IMR-90 (cell line): ENCODE results near the gene SRCIN1. TPM values are rescaled to one million over a fixed set of nuclear protein-coding genes. Genes with fewer than 3 reads are reported as not detected.

ENCODE experiments used
- ATAC-seq: fragments of 200-7000 bp; cut with Tn5 transposase; 2 replicates; pipeline ENCODE4 v1.9.1; 2020; ENCODE audit warnings: low read depth, mild to moderate bottlenecking, moderate library complexity
- BruUV-seq: library from RNA; stranded (reverse); fragments of 400-500 nt; replicated peaks from 2 replicates; lab custom pipeline; 2021; lab: Mats Ljungman, UMichigan
- CTCF ChIA-PET: fragments of 300-600 bp; formaldehyde crosslinking; extraction: SDS; loops from one replicate; lab custom pipeline; 2021; ENCODE audit warnings: antibody characterized with exemption; lab: Yijun Ruan, JAX
- POLR2A ChIA-PET: fragments of 300-600 bp; sonication (Branson Sonifier 250); formaldehyde crosslinking; loops from one replicate; lab custom pipeline; 2022; ENCODE audit warnings: antibody characterized with exemption; ENCODE audit not compliant: unreplicated experiment; lab: Charles Lee
- DNase-seq: peaks from one replicate; pipeline ENCODE4 v3.0.0; 2013
- H2AFZ ChIP-seq: replicated peaks from 2 replicates; pipeline ENCODE3; 2013; ENCODE audit warnings: low read length, mild to moderate bottlenecking; ENCODE audit not compliant: poor library complexity
- H2AK5ac ChIP-seq: 2 replicates; pipeline ENCODE4 v1.6.1; 2013; ENCODE audit warnings: low read depth, low read length, inconsistent platforms
- H2AK9ac ChIP-seq: replicated peaks from 2 replicates; pipeline ENCODE3; 2013; ENCODE audit warnings: mild to moderate bottlenecking, low read depth, low read length, moderate library complexity; ENCODE audit not compliant: poor library complexity
- H2BK120ac ChIP-seq: 2 replicates; pipeline ENCODE4 v1.6.1; 2013; ENCODE audit warnings: low read depth, low read length, inconsistent platforms
- H2BK15ac ChIP-seq: 3 replicates; pipeline ENCODE4 v1.6.1; 2013; ENCODE audit warnings: low read depth, low read length, inconsistent platforms
- H2BK20ac ChIP-seq: 2 replicates; pipeline ENCODE4 v1.6.1; 2013; ENCODE audit warnings: low read depth, mild to moderate bottlenecking, inconsistent platforms, low read length, moderate library complexity
- H2BK5ac ChIP-seq: 2 replicates; pipeline ENCODE4 v1.6.1; 2013; ENCODE audit warnings: mild to moderate bottlenecking, low read depth, low read length, inconsistent platforms; ENCODE audit not compliant: poor library complexity, severe bottlenecking
- H3K14ac ChIP-seq: replicated peaks from 2 replicates; pipeline ENCODE4 v1.6.1; 2013; ENCODE audit warnings: low read depth, low read length, inconsistent platforms
- H3K18ac ChIP-seq: 2 replicates; pipeline ENCODE4 v1.6.1; 2013; ENCODE audit warnings: low read depth, low read length, control low read depth
- H3K23ac ChIP-seq: 2 replicates; pipeline ENCODE4 v1.6.1; 2013; ENCODE audit warnings: low read depth, low read length, inconsistent platforms
- H3K27ac ChIP-seq: 2 replicates; pipeline ENCODE4 v1.5.1; 2013; ENCODE audit warnings: mild to moderate bottlenecking, control low read depth, low read length; ENCODE audit not compliant: insufficient read depth
- H3K27me3 ChIP-seq: 2 replicates; pipeline ENCODE4 v1.6.1; 2013; ENCODE audit warnings: low read length; ENCODE audit not compliant: control insufficient read depth, insufficient read depth
- H3K36me3 ChIP-seq: 2 replicates; pipeline ENCODE4 v1.6.1; 2013; ENCODE audit warnings: low read length, mixed read lengths; ENCODE audit not compliant: control insufficient read depth, insufficient read depth
- H3K4ac ChIP-seq: 2 replicates; pipeline ENCODE4 v1.6.1; 2013; ENCODE audit warnings: low read depth, low read length, inconsistent platforms
- H3K4me1 ChIP-seq: 2 replicates; pipeline ENCODE4 v1.6.1; 2013; ENCODE audit warnings: low read length, mixed read lengths; ENCODE audit not compliant: control insufficient read depth, insufficient read depth
- H3K4me2 ChIP-seq: 2 replicates; pipeline ENCODE4 v1.6.1; 2013; ENCODE audit warnings: low read depth, mild to moderate bottlenecking, control low read depth, low read length, moderate library complexity
- H3K4me3 ChIP-seq: 2 replicates; pipeline ENCODE4 v1.5.1; 2013; ENCODE audit warnings: low read depth, mild to moderate bottlenecking, control low read depth, low read length, moderate library complexity; ENCODE audit not compliant: insufficient read depth
- H3K56ac ChIP-seq: 2 replicates; pipeline ENCODE4 v1.6.1; 2013; ENCODE audit warnings: low read length, inconsistent platforms; ENCODE audit not compliant: insufficient read depth; ENCODE audit errors: extremely low read depth
- H3K79me1 ChIP-seq, 2 experiments: 2 replicates each; pipeline ENCODE4 v1.6.1; 2013; ENCODE audit warnings: low read length in 2 of 2, inconsistent platforms in 1 of 2, low read depth in 1 of 2
- H3K9ac ChIP-seq: 2 replicates; pipeline ENCODE4 v1.6.1; 2013; ENCODE audit warnings: low read depth, low read length, control low read depth
- H3K9me1 ChIP-seq: 2 replicates; pipeline ENCODE4 v1.6.1; 2013; ENCODE audit warnings: low read length, inconsistent platforms; ENCODE audit not compliant: insufficient read depth
- H3K9me3 ChIP-seq: 2 replicates; pipeline ENCODE4 v1.6.1; 2013; ENCODE audit warnings: low read length; ENCODE audit not compliant: control insufficient read depth, insufficient read depth
- H4K20me1 ChIP-seq: 2 replicates; pipeline ENCODE4 v1.6.1; 2013; ENCODE audit warnings: low read length, inconsistent platforms; ENCODE audit not compliant: insufficient read depth
- H4K5ac ChIP-seq: 2 replicates; pipeline ENCODE4 v1.6.1; 2013; ENCODE audit warnings: mild to moderate bottlenecking, low read depth, low read length, control low read depth
- H4K8ac ChIP-seq, 2 experiments: 2 replicates each; pipeline ENCODE4 v1.6.1; 2013; ENCODE audit warnings: low read depth in 2 of 2, low read length in 2 of 2, control low read depth in 1 of 2, inconsistent platforms in 1 of 2
- H4K91ac ChIP-seq: 2 replicates; pipeline ENCODE4 v1.6.1; 2013; ENCODE audit warnings: low read depth, low read length, inconsistent platforms; ENCODE audit not compliant: insufficient read depth
- BHLHE40 ChIP-seq: fragments of 150-350 bp; IDR thresholded peaks from 2 replicates; pipeline ENCODE4 v1.6.1; 2016; ENCODE audit warnings: mild to moderate bottlenecking, low read depth, low read length
- CEBPB ChIP-seq: IDR thresholded peaks from 2 replicates; pipeline ENCODE4 v1.6.1; 2012; ENCODE audit warnings: low read depth, low read length, improper control_type of control experiment
- CHD1 ChIP-seq: IDR thresholded peaks from 2 replicates; pipeline ENCODE4 v1.6.1; 2012; ENCODE audit warnings: low read depth, low read length, improper control_type of control experiment
- CTCF ChIP-seq: conservative IDR thresholded peaks from 2 replicates; pipeline ENCODE4 v1.5.1; 2012; ENCODE audit warnings: mild to moderate bottlenecking, low read depth, low read length, improper control_type of control experiment
- FOS ChIP-seq: fragments of 150-350 bp; IDR thresholded peaks from 2 replicates; pipeline ENCODE4 v1.6.1; 2016; ENCODE audit warnings: low read depth, low read length
- MAFK ChIP-seq: IDR thresholded peaks from 2 replicates; pipeline ENCODE4 v1.6.1; 2012; ENCODE audit warnings: low read depth, low read length, improper control_type of control experiment
- MAZ ChIP-seq: IDR thresholded peaks from 2 replicates; pipeline ENCODE4 v1.6.1; 2012; ENCODE audit warnings: low read depth, mild to moderate bottlenecking, low read length, improper control_type of control experiment, moderate library complexity, borderline replicate concordance
- MXI1 ChIP-seq: IDR thresholded peaks from 2 replicates; pipeline ENCODE4 v1.6.1; 2012; ENCODE audit warnings: low read depth, mild to moderate bottlenecking, low read length, moderate library complexity, borderline replicate concordance
- NFE2L2 ChIP-seq: fragments of 150-350 bp; IDR thresholded peaks from 2 replicates; pipeline ENCODE4 v1.6.1; 2016; ENCODE audit warnings: low read depth, mild to moderate bottlenecking, low read length
- POLR2A ChIP-seq: IDR thresholded peaks from 2 replicates; pipeline ENCODE4 v1.6.1; 2012; ENCODE audit warnings: mild to moderate bottlenecking, low read depth, low read length
- RAD21 ChIP-seq: IDR thresholded peaks from 2 replicates; pipeline ENCODE4 v1.6.1; 2012; ENCODE audit warnings: low read length, improper control_type of control experiment
- RCOR1 ChIP-seq: IDR thresholded peaks from 2 replicates; pipeline ENCODE4 v1.6.1; 2012; ENCODE audit warnings: mild to moderate bottlenecking, low read length, improper control_type of control experiment; ENCODE audit not compliant: insufficient replicate concordance
- RFX5 ChIP-seq: IDR thresholded peaks from 2 replicates; pipeline ENCODE4 v1.8.0; 2012; ENCODE audit warnings: low read depth, mild to moderate bottlenecking, low read length, moderate library complexity
- SMC3 ChIP-seq: fragments of 150-350 bp; IDR thresholded peaks from 2 replicates; pipeline ENCODE4 v1.6.1; 2016; ENCODE audit warnings: low read depth, mild to moderate bottlenecking, antibody characterized with exemption, low read length, moderate library complexity
- USF2 ChIP-seq: fragments of 150-350 bp; IDR thresholded peaks from 2 replicates; pipeline ENCODE4 v1.6.1; 2017; ENCODE audit warnings: mild to moderate bottlenecking, antibody characterized with exemption, low read length, low read depth
- WGBS, 2 experiments: methylation state at CpG; one replicate each; pipeline versions ENCODE4 v1.1.5 to v1.1.7; 2013; ENCODE audit warnings: missing lambda C conversion rate in 2 of 2; ENCODE audit not compliant: insufficient read length in 1 of 2; ENCODE audit errors: extremely low coverage in 2 of 2; 5-methylcytosine and 5-hydroxymethylcytosine counted together
- dilution Hi-C: fragments of 300-500 bp; cut with HindIII; formaldehyde crosslinking; loops from one replicate; pipeline ENCODE4 v1.14.3; 2018; ENCODE audit warnings: low sequenced_read_pairs; ENCODE audit not compliant: unreplicated experiment
- in situ Hi-C: fragments of 300-500 bp; cut with MboI; formaldehyde crosslinking; loops from 3 replicates; pipeline ENCODE4 v1.14.3; 2019; ENCODE audit warnings: low sequenced_read_pairs, inconsistent platforms, mixed read lengths
- intact Hi-C: fragments of 100-400 bp; cut with micrococcal nuclease; formaldehyde crosslinking; loops from 2 replicates; pipeline ENCODE4 v1.10.0; 2022
- polyA plus RNA-seq, 3 experiments: library from polyadenylated mRNA; depleted of rRNA; stranded (reverse); fragments of >200 nt; gene quantifications; 2 replicates each; pipeline ENCODE4 v1.2.3, GENCODE V29; 2012; ENCODE audit warnings: low replicate concordance in 1 of 3
- total RNA-seq: library from RNA; depleted of rRNA; stranded (reverse); fragments of >200 nt; gene quantifications from 2 replicates; pipeline ENCODE4 v1.2.3, GENCODE V29; 2012

Gene SRCIN1
- total and polyA plus RNA-seq, 2 of the 4 experiments (the other 2 are of a cell fraction): not detected

- no peak overlapping the region for H3K4me2 ChIP-seq
- no peak overlapping the region for H2BK5ac ChIP-seq
- intact Hi-C loops (no loop called here), dilution Hi-C loops (no loop called here), in situ Hi-C loops (no loop called here)
- no peaks in the 10 kb centered on the region for H3K79me1 ChIP-seq
- H2AFZ ChIP-seq: no peak overlapping the region
- BruUV-seq: no TSS peak
- no peak overlapping the region for H3K4ac ChIP-seq
- H4K20me1 ChIP-seq: no peaks in the 10 kb centered on the region
- peak; percentile 42; the same call in 1 of the 2 replicates for ATAC-seq
- no peak overlapping the region for H2AK5ac ChIP-seq
- H3K9ac ChIP-seq: no peak overlapping the region
- no peak overlapping the region for H3K27ac ChIP-seq
- CTCF ChIA-PET: no interaction called here
- H3K18ac ChIP-seq: no peak overlapping the region
- H3K23ac ChIP-seq: no peak overlapping the region
- no peak for DNase-seq
- H3K27me3 ChIP-seq: peaks cover 87% of the 10 kb centered on the region
- H2BK120ac ChIP-seq: no peak overlapping the region
- H3K14ac ChIP-seq: no peak overlapping the region
- H3K4me1 ChIP-seq: no peaks in the 10 kb centered on the region
- no peaks in the 10 kb centered on the region for H3K9me3 ChIP-seq
- H2BK15ac ChIP-seq: no peak overlapping the region
- H2BK20ac ChIP-seq: no peak overlapping the region
- H3K4me3 ChIP-seq: no peak overlapping the region
- no peak overlapping the region for H3K56ac ChIP-seq
- H4K91ac ChIP-seq: no peak overlapping the region
- H4K8ac ChIP-seq: no peak overlapping the region
- no peaks in the 10 kb centered on the region for H3K36me3 ChIP-seq
- 0 out of 2 replicates have a peak, but pooled peaks cover 4% of the 10 kb centered on the region for H3K9me1 ChIP-seq
- H4K5ac ChIP-seq: no peak overlapping the region
- whole genome bisulfite sequencing, 2 experiments: 5% methylated on average over 29 of the region's 63 CpGs; no CpG with 5 or more reads in 1 of the 2 experiments
- no peak overlapping the region for H2AK9ac ChIP-seq
- POLR2A ChIA-PET: no interaction called here
- TF ChIP-seq FOS (no peak), BHLHE40 (no peak), USF2 (no peak), NFE2L2 (no peak), MXI1 (no peak), CTCF (no peak), MAFK (no peak), RAD21 (no peak), CEBPB (no peak), POLR2A (no peak), MAZ (no peak), RCOR1 (no peak), CHD1 (no peak), SMC3 (no peak), RFX5 (no peak)
Observed at GRCh38 chr17:38578229-38579082, 27.3 kb downstream of the SRCIN1 start.
